Ishikawa (cell line): ENCODE data around the gene ARHGEF17.
A peak's percentile ranks its signal among the peaks of the same experiment; 100 is the strongest.

ENCODE experiments used
- CEBPB ChIP-seq: IDR thresholded peaks from 2 replicates; pipeline ENCODE4 v1.6.1; 2012
- CREB1 ChIP-seq: IDR thresholded peaks from 2 replicates; pipeline ENCODE4 v1.6.1; 2012; ENCODE audit warnings: low read depth
- EGR1 ChIP-seq: IDR thresholded peaks from 2 replicates; pipeline ENCODE4 v1.6.1; 2012
- EP300 ChIP-seq: IDR thresholded peaks from 2 replicates; pipeline ENCODE4 v1.6.1; 2012; ENCODE audit warnings: borderline replicate concordance
- FOXM1 ChIP-seq: IDR thresholded peaks from 2 replicates; pipeline ENCODE4 v1.6.1; 2012; ENCODE audit warnings: low read depth, borderline replicate concordance
- MAX ChIP-seq: IDR thresholded peaks from 2 replicates; pipeline ENCODE4 v1.6.1; 2012
- NFIC ChIP-seq: IDR thresholded peaks from 2 replicates; pipeline ENCODE4 v1.6.1; 2012
- RAD21 ChIP-seq: IDR thresholded peaks from 2 replicates; pipeline ENCODE4 v1.6.1; 2012; ENCODE audit warnings: low read depth
- REST ChIP-seq: IDR thresholded peaks from 2 replicates; pipeline ENCODE4 v1.6.1; 2012; ENCODE audit warnings: low read depth, mild to moderate bottlenecking
- TAF1 ChIP-seq: IDR thresholded peaks from 2 replicates; pipeline ENCODE4 v1.6.1; 2012; ENCODE audit warnings: low read depth, mild to moderate bottlenecking
- TCF12 ChIP-seq: IDR thresholded peaks from 2 replicates; pipeline ENCODE4 v1.6.1; 2012; ENCODE audit warnings: low read depth
- TEAD4 ChIP-seq: IDR thresholded peaks from 2 replicates; pipeline ENCODE4 v1.6.1; 2012
- USF1 ChIP-seq: IDR thresholded peaks from 2 replicates; pipeline ENCODE4 v1.6.1; 2012
- YY1 ChIP-seq: IDR thresholded peaks from 2 replicates; pipeline ENCODE4 v1.6.1; 2012; ENCODE audit warnings: low read depth
- ZBTB7A ChIP-seq: IDR thresholded peaks from 2 replicates; pipeline ENCODE4 v1.6.1; 2012; ENCODE audit warnings: low read depth

ARHGEF17 gene

GRCh38 chr11:73312851-73313327, 4.8 kb downstream of the ARHGEF17 start:
- no peak for TF ChIP-seq RAD21
- no peak for TF ChIP-seq MAX
- no peak for TF ChIP-seq NFIC
- no peak for TF ChIP-seq FOXM1
- no peak for TF ChIP-seq TCF12
- TF ChIP-seq REST, result no peak
- TF ChIP-seq ZBTB7A, result no peak
- TF ChIP-seq USF1, result no peak
- TF ChIP-seq EGR1, result no peak
- TF ChIP-seq CREB1, result no peak
- TF ChIP-seq CEBPB, result no peak
- TF ChIP-seq YY1, result no peak
- TF ChIP-seq TEAD4, result no peak
- no peak for TF ChIP-seq TAF1
- TF ChIP-seq EP300, result no peak

GRCh38 chr11:73313652-73314051, 5.6 kb downstream of the ARHGEF17 start:
- TF ChIP-seq ZBTB7A (no peak), CEBPB (no peak), TCF12 (no peak), USF1 (no peak), RAD21 (no peak), MAX (no peak), TEAD4 (no peak)

- no peak for TF ChIP-seq CREB1
- no peak for TF ChIP-seq RAD21
- no peak for TF ChIP-seq USF1
- no peak for TF ChIP-seq FOXM1
- TF ChIP-seq ZBTB7A, result no peak
- TF ChIP-seq NFIC, result no peak
- no peak for TF ChIP-seq TAF1
- TF ChIP-seq TEAD4, result peak; percentile 93
- no peak for TF ChIP-seq REST
- TF ChIP-seq CEBPB, result no peak
- no peak for TF ChIP-seq YY1
- TF ChIP-seq TCF12, result no peak
- TF ChIP-seq EGR1, result no peak
- TF ChIP-seq EP300, result 0 out of 2 replicates have a peak, but pooled peaks have one; percentile 12
- no peak for TF ChIP-seq MAX
Observed at GRCh38 chr11:73314117-73314961, 6.3 kb downstream of the ARHGEF17 start.

GRCh38 chr11:73315293-73316020, 7.4 kb downstream of the ARHGEF17 start:
- TF ChIP-seq REST (no peak), EGR1 (no peak), FOXM1 (no peak), EP300 (no peak), CREB1 (no peak), TAF1 (no peak), TCF12 (no peak), YY1 (no peak), USF1 (no peak), MAX (no peak)
